T1000 (cell line): Measurements from ENCODE around the gene HTT-AS.
"Not testable (repeated sequence)": the region's sequence is repeated elsewhere in the genome, so short reads cannot be mapped to it uniquely, and the experiment has no call there.

Source experiments
- DNase-seq: peaks from one replicate; lab custom pipeline; 2025; ENCODE audit warnings: mixed read lengths; lab: John Stamatoyannopoulos, UW

Gene HTT-AS

DNA sequence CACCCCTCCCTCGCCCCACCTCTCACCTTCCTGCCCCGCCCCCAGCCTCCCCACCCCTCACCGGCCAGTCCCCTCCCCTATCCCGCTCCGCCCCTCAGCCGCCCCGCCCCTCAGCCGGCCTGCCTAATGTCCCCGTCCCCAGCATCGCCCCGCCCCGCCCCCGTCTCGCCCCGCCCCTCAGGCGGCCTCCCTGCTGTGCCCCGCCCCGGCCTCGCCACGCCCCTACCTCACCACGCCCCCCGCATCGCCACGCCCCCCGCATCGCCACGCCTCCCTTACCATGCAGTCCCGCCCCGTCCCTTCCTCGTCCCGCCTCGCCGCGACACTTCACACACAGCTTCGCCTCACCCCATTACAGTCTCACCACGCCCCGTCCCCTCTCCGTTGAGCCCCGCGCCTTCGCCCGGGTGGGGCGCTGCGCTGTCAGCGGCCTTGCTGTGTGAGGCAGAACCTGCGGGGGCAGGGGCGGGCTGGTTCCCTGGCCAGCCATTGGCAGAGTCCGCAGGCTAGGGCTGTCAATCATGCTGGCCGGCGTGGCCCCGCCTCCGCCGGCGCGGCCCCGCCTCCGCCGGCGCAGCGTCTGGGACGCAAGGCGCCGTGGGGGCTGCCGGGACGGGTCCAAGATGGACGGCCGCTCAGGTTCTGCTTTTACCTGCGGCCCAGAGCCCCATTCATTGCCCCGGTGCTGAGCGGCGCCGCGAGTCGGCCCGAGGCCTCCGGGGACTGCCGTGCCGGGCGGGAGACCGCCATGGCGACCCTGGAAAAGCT lies at the start of gene HTT-AS, which contains the start of gene HTT:
TSS of gene HTT-AS (minus strand) at position 461 of the 768 bp plus-strand sequence.
TSS of gene HTT (plus strand) at position 604 of the 768 bp plus-strand sequence. CDS start at position 749, 145 bp downstream.
- peak; percentile 99 for DNase-seq

DNA sequence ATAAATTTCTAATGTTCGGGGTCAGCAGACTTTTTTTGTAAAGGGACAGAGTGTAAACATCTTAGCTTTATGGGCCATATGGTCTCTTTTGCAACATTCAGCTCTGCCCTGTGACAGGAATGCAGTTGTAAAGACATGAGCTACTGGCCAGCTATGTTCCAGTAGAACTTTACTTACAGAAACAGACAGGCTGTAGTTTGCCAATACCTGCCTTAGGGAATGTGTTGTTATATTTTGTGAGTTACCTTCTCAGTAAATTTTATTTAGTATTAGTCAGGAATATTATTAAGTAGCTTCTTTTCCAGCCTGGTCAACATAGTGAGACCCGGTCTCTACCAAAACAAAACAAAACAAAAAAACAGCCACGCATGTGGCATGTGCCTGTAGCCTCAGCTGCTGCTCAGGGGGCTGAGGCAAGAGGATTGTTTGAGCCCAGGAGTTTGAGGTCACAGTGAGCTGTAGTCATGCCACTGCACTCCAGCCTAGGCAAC lies 48.9 kb upstream of the HTT-AS start:
- DNase-seq, result no peak

DNA sequence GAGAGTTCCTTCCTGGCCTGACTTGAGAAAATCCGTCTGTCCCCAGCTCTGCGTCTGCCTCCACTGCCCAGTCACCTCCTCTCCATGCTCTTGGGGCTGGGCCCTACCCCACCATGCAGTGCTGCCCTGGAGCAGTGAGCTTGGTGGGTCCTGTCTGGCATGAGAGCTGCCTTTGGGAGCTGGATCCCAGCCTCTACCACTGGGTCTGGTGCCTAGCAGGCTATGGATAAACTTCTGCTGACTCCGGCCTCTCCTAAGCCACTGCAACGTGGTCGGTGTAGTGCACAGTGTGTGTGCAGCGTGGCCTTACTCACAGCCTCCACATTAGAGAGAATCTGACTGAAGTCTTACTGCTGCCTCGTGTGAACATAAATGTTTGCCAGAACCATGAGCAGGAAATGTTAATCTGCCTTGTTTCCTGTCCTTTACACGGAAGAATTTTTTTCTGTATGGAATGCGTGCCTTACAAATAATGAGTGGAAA lies 47.8 kb upstream of the HTT-AS start:
- DNase-seq, result no peak

DNA sequence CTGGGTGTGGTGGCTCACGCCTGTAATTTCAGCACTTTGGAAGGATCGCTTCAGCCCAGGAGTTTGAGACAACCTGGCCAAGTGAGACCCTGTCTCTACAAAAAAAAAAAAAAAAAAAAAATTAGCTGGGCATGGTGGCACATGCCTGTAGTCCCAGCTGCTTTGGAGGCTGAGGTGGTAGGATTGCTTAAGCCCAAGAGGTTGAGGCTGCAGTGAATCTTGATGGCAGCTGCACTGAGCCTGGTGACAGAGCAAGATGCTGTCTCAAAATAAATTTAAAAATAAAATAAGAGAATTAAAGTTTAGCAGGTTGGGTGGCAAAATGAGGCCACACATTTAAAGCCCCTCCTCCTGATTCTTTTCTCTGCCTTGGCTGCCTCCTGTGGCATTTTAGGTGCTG lies 47.3 kb upstream of the HTT-AS start:
- DNase-seq, result no peak

DNA sequence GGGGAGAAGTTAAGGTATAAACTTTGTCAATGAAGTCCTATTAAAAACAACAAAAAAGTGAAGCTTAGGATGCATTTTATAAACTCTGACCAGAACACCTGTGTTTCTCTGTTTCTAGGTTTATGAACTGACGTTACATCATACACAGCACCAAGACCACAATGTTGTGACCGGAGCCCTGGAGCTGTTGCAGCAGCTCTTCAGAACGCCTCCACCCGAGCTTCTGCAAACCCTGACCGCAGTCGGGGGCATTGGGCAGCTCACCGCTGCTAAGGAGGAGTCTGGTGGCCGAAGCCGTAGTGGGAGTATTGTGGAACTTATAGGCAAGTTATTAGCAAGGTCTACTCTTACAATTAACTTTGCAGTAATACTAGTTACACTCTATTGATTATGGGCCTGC lies 46.8 kb upstream of the HTT-AS start:
- no peak for DNase-seq

DNA sequence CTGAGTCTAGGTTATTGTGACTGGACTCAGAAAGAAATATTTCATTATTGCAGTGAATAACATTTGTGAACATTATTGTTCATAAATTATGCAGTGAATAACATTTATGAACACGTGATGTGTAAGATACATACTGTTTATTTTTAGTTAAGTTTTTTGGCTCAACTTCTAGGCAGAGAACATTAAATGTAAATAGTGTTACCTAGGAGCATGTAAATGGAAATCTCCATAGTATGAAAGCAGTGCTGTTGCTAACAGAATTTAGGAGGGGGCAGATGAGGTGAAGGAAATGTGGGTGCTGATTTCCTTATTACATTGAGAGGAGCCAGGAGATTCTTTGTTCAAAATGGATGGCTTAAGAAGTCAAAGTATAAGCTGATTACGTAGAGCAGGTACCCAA lies 45.1 kb upstream of the HTT-AS start:
- no peak for DNase-seq

DNA sequence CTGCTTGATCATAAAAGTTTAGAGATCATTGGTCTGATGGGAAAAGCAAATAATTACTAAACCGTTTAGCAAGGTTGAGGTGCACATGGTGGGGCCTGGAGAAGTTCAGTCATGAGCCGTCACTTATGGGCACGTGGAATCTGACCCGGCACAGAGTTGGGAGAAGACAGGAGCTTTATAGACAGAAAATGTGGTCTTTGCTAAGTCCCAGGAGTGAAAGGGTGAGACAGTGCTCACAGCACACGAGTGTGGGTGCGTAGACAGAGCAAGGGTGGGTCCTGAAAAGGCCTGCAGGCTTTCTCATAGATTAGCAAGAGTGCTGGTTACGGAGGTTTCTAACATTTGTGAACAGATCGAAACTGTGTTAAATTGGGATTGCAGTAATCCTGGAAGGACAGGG lies 44.0 kb upstream of the HTT-AS start:
- no peak for DNase-seq

DNA sequence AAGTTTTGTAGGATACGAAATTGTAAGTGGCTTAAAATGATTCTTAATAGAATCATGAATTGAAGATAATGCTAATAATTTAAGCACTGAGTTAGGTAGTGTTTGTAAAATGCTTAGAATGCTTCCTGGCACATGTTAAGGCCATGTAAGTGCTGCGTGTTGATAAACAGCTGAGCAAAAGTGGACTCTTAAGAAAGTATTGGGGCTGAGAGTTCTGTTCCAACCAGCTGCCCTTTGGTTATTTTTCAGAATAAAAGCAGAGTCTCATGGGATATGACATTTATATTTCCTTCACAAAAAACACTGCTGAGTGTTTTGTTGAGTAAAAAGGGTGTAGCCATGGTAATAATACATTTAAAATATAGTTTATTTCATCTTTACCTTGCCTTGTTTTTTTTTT lies 42.6 kb upstream of the HTT-AS start:
- DNase-seq, result no peak

DNA sequence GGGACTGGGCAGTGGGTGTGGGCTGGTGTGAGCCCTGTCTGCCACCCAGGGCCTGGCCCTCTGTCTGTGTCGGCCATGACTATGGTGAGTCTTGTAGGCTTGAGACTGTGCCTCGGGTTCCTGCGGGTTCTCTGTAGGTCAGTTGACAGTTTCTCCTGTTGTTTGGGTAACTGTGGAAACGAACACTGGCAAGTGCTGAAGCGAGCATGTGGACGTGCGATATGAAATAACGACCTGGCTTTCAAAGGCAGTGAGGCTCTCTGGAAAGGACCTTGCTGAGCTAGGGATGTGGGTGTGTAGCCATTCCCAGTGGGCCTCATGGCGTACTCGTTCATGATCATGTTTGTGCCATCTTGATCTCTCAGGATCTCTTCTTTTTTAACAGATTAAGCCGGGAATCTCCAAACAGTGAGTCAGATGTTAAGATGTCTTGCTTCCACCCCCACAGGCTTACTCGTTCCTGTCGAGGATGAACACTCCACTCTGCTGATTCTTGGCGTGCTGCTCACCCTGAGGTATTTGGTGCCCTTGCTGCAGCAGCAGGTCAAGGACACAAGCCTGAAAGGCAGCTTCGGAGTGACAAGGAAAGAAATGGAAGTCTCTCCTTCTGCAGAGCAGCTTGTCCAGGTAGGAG lies 41.4 kb upstream of the HTT-AS start:
- no peak for DNase-seq

DNA sequence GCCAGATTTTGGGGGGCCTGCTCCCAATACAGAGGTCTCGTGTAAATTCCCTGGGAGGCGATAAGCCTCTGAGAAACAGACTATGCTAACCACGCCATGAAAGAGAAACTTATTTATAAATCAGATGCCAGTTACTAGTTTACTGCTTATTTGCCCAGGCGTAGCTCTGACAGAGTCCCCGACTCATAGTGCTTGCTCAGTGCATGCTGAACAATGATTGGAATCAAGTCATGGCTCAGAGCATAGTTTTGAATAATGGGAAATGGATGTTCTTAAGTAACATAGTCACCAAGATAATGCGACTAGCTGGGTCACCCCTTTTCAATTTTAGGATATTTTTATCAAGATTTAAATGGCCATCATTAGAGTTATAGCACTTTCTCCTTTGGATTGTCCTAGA lies 40.0 kb upstream of the HTT-AS start:
- DNase-seq, result no peak

DNA sequence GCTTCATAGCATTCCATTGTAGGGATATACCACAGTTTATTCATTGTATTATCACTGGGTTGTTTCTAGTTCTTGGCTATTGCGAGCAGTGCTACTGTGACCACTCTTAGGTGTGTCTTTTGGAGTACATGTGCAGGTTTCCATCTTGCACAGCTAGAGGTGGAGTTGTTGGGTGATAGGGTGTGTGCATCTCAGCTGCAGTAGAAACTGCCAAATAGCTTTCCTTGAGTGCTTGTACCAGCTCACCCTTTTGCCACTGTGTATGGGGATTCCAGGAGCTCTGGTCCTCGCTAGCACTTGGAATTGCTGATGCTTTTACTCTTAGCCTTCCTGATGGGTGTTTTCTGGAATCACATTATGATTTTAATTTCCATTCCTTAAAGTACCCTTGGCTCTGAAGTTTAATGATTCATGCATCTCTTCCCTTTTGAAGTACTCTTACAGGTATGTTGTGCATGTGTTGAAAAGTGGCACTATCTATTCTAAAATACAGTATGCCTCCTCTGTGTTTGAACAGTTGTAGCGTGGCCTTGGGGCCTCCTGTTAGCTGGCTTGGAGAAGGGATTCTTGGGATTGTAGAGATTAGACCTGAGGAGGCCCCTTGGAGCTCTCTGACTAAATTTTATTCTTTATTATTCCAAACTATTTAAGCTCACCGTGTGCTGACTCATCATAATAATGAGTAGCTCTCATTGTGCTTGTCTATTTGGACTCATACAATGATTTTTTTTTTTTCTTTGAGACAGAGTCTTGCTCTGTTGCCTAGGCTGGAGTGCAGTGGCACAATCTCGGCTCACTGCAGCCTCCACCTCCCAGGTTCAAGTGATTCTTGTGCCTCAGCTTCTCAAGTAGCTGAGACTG lies 38.5 kb upstream of the HTT-AS start:
- no peak for DNase-seq

DNA sequence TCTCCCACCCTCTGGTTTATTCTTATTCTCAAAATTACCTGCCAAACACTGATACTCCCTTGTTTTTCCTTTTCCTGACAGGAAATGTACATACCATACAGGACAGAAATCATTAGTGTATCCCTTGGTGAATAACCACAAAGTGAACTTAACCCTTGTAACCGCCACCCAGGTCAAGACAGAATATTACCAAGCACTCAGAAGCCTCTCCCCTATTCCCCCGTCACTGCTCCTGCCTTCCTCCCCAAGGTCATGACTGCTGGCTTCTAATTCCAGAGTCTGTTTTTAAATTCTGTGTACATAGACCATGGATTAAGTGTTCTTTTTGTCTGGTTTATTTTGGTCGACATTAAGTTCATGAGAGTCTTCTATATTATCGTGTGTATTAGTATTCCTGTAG lies 37.9 kb upstream of the HTT-AS start:
- no peak for DNase-seq

DNA sequence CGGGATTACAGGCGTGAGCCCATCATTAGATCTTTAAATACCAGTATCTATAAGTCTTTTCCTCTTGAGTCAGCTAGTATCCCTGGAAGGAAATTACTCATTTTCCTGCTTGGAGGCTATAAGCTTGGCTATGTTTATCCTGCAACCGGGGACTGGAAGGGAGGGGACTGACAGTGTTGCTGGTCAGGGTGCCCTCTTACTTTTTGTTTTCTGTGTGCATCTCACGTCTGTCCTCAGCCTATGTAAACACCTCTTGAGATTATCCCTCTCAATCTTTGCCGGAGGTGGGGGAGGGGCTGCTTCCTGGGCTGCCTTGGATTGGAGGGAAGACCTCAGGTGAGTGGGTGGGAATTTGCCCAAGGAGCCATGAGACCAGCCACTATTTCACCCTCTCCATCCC lies 37.1 kb upstream of the HTT-AS start:
- DNase-seq, result no peak

DNA sequence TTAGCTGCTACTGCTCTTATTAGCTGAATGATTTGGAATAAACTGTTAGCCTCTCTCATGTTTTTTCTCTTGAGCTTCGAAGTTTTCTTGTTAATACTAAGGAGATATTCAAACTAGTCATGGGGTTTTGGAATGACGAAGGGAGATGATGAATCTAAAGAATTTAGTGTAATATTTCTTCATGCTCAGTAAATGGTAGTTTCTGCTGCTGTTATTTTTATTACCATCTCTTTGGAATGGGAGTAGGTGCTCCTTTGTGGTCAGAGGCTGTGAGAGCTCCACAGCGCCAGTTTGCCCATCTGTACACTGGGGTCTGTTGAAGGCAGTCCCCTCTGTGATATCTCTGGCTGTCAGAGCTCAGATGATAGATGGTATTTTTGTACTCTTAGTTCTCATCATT lies 33.9 kb upstream of the HTT-AS start:
- DNase-seq, result no peak

DNA sequence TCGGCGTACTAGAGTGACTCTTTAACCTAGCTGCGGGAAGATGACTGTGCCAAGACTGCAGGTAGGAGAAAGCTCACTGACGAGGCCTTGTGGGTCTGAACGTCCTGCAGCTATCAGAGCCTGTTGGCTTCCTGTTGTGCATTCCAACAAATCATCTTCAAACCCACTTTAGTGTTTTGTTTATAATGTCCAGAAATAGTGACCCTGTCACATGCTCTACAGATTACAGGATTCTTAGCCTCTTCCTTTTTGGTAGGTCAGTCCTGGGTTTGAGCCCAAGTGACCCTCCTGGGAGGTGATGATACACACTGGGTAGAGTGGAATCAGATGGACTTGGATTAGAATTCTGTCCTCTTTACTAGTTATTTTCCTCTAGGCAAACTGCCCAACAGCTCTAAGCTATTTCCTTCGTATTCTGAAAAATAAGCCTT lies 33.4 kb upstream of the HTT-AS start:
- no peak for DNase-seq

DNA sequence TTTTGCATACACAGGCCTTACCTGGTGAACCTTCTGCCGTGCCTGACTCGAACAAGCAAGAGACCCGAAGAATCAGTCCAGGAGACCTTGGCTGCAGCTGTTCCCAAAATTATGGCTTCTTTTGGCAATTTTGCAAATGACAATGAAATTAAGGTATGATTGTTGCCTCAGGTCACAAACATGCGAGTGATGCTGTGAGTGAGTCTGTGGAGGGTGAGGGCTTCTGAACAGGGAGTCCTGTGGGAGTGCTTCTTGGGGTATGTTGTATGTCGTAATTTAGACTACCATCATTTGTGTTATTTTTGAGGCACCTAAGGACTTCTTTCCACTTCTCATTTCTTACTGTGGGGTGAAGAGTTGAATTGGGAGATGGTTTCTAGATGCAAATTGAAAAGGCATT lies 32.9 kb upstream of the HTT-AS start:
- DNase-seq, result no peak

DNA sequence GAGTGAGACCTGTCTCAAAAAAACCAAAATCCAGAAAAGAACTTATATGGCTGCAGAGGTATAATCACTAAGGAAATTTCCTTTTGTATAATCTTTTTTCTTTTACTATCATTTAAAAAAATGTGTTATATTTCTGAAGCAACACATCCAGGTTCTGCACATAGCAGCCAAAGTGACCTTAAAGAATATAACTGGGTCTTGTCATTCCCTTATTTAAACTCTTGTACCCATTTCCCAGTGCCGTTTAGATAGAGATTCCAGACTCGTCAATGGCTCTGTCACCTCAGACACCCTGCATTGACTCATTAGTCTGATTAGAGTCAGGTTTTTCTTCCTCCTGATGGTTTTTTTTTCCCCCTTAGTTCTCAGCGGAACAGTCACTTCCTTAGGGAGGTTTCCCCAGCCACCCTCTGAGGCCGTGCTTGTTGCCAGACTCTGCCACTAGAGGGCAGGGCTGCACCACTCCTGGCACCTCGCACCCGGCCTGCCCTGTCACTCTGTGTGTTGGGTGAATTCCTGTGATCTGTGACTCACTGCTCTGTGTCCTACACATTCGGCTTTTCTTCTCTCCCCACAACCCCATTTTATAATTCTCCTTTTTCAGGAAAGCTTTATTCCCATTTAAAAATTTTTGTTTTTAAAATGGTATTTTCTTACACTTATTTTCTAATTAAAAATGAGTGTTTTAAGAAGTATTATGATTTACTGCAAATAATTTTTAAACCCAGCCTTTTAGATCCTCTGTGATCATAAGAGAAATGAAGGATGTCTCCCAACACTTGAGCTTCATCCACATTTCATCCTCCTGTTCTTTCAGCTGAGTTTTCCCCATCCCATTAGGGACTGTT lies 32.2 kb upstream of the HTT-AS start:
- DNase-seq, result peak; percentile 84

DNA sequence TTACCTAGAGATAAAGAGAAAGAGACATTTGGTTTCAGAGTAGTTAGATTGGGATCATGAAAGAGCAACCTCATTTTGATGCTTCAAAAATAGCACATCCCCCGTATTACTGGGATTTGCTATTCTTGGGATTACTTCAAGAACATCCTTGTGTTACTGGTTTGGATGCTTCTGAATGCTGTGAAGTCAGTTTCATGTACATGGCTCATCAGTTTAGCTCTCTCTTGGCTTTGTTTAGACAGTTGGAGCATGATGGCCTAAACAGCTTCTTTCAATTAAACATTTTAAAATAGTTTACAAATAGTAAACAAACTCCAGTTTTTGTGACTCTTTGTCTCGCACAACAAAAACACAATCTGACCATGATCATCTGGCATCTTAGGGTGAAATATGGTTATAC lies 24.0 kb upstream of the HTT-AS start:
- DNase-seq, result no peak

DNA sequence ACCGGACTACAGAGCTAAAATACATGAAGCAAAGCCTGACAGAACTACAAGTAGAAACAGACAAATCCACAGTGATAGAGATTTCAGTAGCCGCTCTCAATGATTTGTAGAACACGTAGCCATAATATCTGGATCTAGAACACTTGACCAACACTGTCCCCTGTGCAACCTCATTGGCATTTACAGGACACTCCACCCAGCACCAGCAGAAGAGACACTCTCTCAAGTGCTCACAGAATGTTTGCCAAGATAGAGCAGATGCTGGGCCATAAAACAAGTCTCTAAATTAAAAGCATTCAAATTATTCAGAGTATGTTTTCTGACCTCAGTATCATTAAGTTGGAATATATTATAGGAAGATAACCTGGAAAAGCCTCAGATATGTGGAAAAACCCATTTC lies 21.9 kb upstream of the HTT-AS start:
- no peak for DNase-seq

DNA sequence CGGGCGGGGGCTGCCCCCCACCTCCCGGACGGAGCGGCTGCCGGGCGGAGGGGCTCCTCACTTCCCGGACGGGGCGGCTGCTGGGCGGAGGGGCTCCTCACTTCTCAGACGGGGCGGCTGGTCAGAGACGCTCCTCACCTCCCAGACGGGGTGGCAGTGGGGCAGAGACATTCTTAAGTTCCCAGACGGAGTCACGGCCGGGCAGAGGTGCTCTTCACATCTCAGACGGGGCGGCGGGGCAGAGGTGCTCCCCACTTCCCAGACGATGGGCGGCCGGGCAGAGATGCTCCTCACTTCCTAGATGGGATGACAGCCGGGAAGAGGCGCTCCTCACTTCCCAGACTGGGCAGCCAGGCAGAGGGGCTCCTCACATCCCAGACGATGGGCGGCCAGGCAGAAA lies 20.4 kb upstream of the HTT-AS start:
- not testable (repeated sequence) for DNase-seq

DNA sequence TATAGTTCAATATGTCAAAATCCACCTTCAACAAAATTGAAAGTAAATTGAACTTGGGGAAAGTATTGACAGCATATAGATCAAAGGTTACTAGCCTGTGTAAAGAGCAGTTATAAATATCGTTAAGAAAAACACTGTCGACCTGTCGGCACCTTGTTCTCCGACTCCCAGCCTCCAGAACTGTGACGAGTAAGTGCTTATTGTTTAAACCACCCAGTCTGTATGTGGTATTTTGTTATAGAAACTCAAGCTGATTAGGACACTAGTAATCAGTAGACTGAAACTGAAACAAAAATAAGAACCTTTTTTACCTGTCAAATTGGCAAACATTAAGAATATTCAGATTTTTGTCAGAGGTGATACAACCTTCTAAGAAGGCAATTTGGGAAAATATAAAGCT lies 17.1 kb upstream of the HTT-AS start:
- no peak for DNase-seq
